Measurements from ENCODE around the gene AGPAT4. TPM values are rescaled to one million over a fixed set of nuclear protein-coding genes. Genes with fewer than 3 reads are reported as not detected.

The AGPAT4 gene
- total and polyA plus RNA-seq, 2 of the 13 experiments (the other 11 are each of a cell fraction or from before 2014, with no cell fraction given): 0.07 to 0.13 TPM

GRCh38 chr6:161223646-161224045 lies 50.2 kb downstream of the AGPAT4 start:
- no peak for TF ChIP-seq ZNF790 (CRISPR knock-in tag; IDR thresholded peaks at IDR 0.05; ENCODE audit: borderline replicate concordance)
- TF ChIP-seq ZNF639 (CRISPR knock-in tag; conservative IDR thresholded peaks at IDR 0.05): no peak
- TF ChIP-seq ZNF674 (CRISPR knock-in tag; IDR thresholded peaks at IDR 0.05; ENCODE audit: low read depth): no peak
- TF ChIP-seq HNF1B (CRISPR knock-in tag; IDR thresholded peaks at IDR 0.05): no peak
- TF ChIP-seq FOXC1 (CRISPR knock-in tag; IDR thresholded peaks at IDR 0.05; ENCODE audit: borderline replicate concordance): no peak
- no peak for TF ChIP-seq RXRB (CRISPR knock-in tag; IDR thresholded peaks at IDR 0.05; ENCODE audit: borderline replicate concordance)
- TF ChIP-seq NR2C2 (CRISPR knock-in tag; IDR thresholded peaks at IDR 0.05; ENCODE audit: borderline replicate concordance): no peak
- ChIA-PET POLR2A (no interaction called here), CTCF (ENCODE audit: low intra/inter-chr PET ratio, low total read pairs) (no interaction called here)
- WGBS (ENCODE audit: low lambda C conversion rate): 39% methylated on average over 3 of the region's 3 CpGs
- no peaks in the 10 kb centered on the region for H3K79me2 ChIP-seq (ENCODE audit: insufficient read depth, low read length)
- no peak overlapping the region for H3K4me2 ChIP-seq (ENCODE audit: low read depth, low read length)
- H3K9me3 ChIP-seq (ENCODE audit: low read length): no peaks in the 10 kb centered on the region
- FAIRE-seq: no peak
- no peak overlapping the region for H3K9ac ChIP-seq (ENCODE audit: insufficient read depth, low read depth, low read length)
- intact Hi-C loops (cut with micrococcal nuclease; ENCODE audit: unreplicated experiment): no loop called here
- no peak for ATAC-seq
- no TSS peak for BruUV-seq (replicated peaks)
- H3K27me3 ChIP-seq (ENCODE audit: control insufficient read depth in 1 of 2, insufficient read depth in 2 of 2, low read length in 2 of 2): peaks cover 3 to 5% of the 10 kb centered on the region in 2 experiments; a peak in 2 of 5 replicates
- H3K36me3 ChIP-seq (replicated peaks in 1 of 2; ENCODE audit: control insufficient read depth in 1 of 2, insufficient read depth in 2 of 2, low read length in 2 of 2): no peaks in the 10 kb centered on the region
- no peak overlapping the region for H3K27ac ChIP-seq (ENCODE audit: extremely low read length, insufficient read depth, low read length)
- no peak overlapping the region for H2AFZ ChIP-seq (ENCODE audit: low read length)
- in situ Hi-C loops (cut with HindIII; ENCODE audit: extremely low pct_ligation_motif_present, low pct_unique_long_range_greater_than_20kb): no loop called here
- no peak overlapping the region for H3K4me3 ChIP-seq (replicated peaks in 1 of 3; ENCODE audit: insufficient read depth in 1 of 3, low read depth in 2 of 3, low read length in 3 of 3)
- DNase-seq (ENCODE audit: low spot score): no peak
- H3K4me1 ChIP-seq (ENCODE audit: insufficient read depth, low read length): no peaks in the 10 kb centered on the region
- no peaks in the 10 kb centered on the region for H4K20me1 ChIP-seq (ENCODE audit: insufficient read depth, low read length)

Data from HepG2 (cell line).